ENCODE data around the gene GLRX3.

GLRX3 gene

GRCh38 chr10:130215931-130216231 is 79.7 kb downstream of the GLRX3 start:
- TF ChIP-seq CTCF (IDR thresholded peaks at IDR 0.05; ENCODE audit: low read depth, low read length), result no peak
- H3K9me3 ChIP-seq, result no peaks in the 10 kb centered on the region
- no peak for DNase-seq
- H3K36me3 ChIP-seq, result no peaks in the 10 kb centered on the region
- no peak overlapping the region for H3K4me3 ChIP-seq (ENCODE audit: low read depth, low read length)
- H3K27me3 ChIP-seq, result no peaks in the 10 kb centered on the region
- H3K4me1 ChIP-seq, result no peaks in the 10 kb centered on the region

DNA sequence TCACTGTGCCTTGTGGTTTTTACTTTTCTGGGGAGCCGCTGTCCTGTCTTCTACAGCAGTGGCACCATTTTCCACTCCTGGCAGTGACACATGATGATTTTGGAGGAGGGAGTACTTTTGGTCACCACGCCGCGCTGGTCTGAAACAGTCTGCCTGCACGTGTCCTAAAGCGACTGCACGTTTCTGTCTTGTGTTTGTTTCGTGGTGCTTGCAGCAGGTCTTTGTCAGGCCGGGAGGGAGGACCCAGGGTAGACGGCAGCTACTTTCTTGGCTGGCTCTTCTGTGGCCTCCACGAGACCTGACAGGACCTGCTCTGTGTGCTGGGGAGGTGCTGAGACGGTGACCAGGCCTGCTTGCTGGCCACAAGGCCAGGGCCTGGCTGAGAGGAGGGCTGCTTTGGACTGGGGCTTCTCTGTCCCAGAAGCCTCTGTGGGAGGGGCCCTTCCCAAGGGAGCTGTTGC is 82.0 kb downstream of the GLRX3 start:
- Histone ChIP-seq H3K27me3 (no peaks in the 10 kb centered on the region), H3K4me1 (no peaks in the 10 kb centered on the region), H3K36me3 (no peaks in the 10 kb centered on the region), H3K4me3 (ENCODE audit: low read depth, low read length) (no peak overlapping the region), H3K9me3 (no peaks in the 10 kb centered on the region)
- DNase-seq, result no peak
- TF ChIP-seq CTCF (IDR thresholded peaks at IDR 0.05; ENCODE audit: low read depth, low read length), result no peak

DNA sequence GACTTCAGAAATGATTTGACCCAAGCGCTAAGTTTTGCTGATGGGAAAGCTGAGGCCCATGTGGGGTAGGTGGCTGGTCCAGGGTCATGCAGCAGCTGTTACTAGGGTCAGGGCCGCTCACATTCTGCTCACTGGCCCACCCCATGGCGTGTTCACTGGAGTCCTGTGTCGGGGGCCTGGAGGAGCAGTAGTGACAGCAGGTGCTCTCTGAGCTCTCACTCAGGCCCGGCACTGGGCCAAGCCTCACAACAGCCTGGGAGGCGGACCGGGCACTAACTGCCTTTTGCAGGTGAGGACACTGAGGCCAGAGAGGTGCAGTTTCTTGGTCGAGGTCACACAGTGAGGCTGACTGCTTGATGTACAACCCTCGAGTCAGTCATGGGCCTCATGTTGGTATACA is 82.7 kb downstream of the GLRX3 start:
- H3K4me1 ChIP-seq, result no peaks in the 10 kb centered on the region
- H3K4me3 ChIP-seq (ENCODE audit: low read depth, low read length), result no peak overlapping the region
- no peak for DNase-seq
- H3K27me3 ChIP-seq, result no peaks in the 10 kb centered on the region
- H3K36me3 ChIP-seq, result no peaks in the 10 kb centered on the region
- no peak for TF ChIP-seq CTCF (IDR thresholded peaks at IDR 0.05; ENCODE audit: low read depth, low read length)
- no peaks in the 10 kb centered on the region for H3K9me3 ChIP-seq

DNA sequence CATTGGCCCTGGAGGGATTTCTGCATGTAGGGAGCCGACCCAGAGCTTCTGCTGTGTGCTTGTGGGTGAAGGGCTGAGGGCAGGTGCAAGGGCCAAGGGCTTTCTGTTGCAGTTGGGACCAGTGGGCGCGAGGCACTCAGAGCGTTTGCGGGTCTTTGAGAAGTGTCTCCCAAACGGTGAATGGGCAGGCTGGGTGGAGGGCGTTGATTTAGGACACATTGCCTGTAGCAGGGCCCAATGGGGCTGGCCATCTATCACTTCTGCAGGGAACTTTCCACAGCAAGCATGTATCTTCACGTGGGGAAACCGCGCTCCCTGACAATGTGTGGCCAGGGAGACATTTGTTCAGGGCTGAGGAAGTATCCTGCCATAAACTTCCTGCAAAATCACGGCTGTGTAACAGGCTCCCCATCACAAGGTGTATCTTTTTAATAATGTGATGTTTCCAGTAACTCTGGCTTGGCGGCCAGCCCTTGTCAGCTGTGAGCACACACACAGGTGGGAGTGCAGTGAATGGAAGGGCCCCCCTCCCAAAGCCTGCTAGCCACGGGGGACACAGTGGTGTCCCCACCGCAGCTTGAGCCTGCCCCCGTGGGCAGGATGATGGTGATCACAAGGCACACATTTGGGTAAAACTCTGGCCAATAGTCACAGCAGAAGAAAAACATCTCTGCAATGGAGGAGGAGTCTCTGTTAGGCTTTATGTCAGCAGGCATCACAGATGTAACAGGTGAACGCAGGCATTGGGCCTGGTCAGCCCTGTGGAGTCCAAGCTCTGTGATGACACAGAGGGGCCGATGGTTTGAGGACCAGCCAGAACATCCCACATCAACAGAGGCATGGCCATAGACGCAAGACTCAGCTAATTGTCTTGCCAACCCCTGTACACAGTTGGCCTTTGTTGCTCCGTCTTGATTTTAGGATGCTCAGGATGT is 84.3 kb downstream of the GLRX3 start:
- no peaks in the 10 kb centered on the region for H3K36me3 ChIP-seq
- no peaks in the 10 kb centered on the region for H3K4me1 ChIP-seq
- no peak for DNase-seq
- no peak overlapping the region for H3K4me3 ChIP-seq (ENCODE audit: low read depth, low read length)
- no peaks in the 10 kb centered on the region for H3K27me3 ChIP-seq
- no peaks in the 10 kb centered on the region for H3K9me3 ChIP-seq
- TF ChIP-seq CTCF (IDR thresholded peaks at IDR 0.05; ENCODE audit: low read depth, low read length), result no peak

GRCh38 chr10:130221456-130222375 is 85.5 kb downstream of the GLRX3 start:
- DNase-seq, result no peak
- no peaks in the 10 kb centered on the region for H3K4me1 ChIP-seq
- H3K9me3 ChIP-seq, result no peaks in the 10 kb centered on the region
- H3K27me3 ChIP-seq, result no peaks in the 10 kb centered on the region
- H3K36me3 ChIP-seq, result no peaks in the 10 kb centered on the region
- no peak for TF ChIP-seq CTCF (IDR thresholded peaks at IDR 0.05; ENCODE audit: low read depth, low read length)
- H3K4me3 ChIP-seq (ENCODE audit: low read depth, low read length), result no peak overlapping the region

Measured in BE2C (cell line).